RWPE2 (cell line): ENCODE results near the gene RNF181.

ENCODE experiments used
- ATAC-seq: fragments of 200-7000 bp; cut with Tn5 transposase; 3 replicates; pipeline ENCODE4 v1.9.1; 2021; ENCODE audit warnings: low read depth
- DNase-seq: peaks from one replicate; pipeline ENCODE4 v3.0.0-alpha.2; 2020; ENCODE audit warnings: low spot score
- H3K27ac ChIP-seq: fragments of 450-650 bp; 2 replicates; pipeline ENCODE4 v1.5.1; 2017; ENCODE audit warnings: mild to moderate bottlenecking; ENCODE audit not compliant: poor library complexity, severe bottlenecking
- H3K27me3 ChIP-seq: fragments of 250-450 bp; sonication (Bioruptor Pico); 2 replicates; pipeline ENCODE4 v1.5.1; 2021; ENCODE audit warnings: mild to moderate bottlenecking, moderate library complexity; ENCODE audit not compliant: insufficient read depth, poor library complexity, severe bottlenecking
- H3K36me3 ChIP-seq: fragments of 250-450 bp; sonication (Bioruptor Pico); 2 replicates; pipeline ENCODE4 v1.5.1; 2020; ENCODE audit warnings: low read depth, mild to moderate bottlenecking, moderate library complexity
- H3K4me1 ChIP-seq: fragments of 250-450 bp; sonication (Bioruptor Pico); 2 replicates; pipeline ENCODE4 v1.5.1; 2021; ENCODE audit warnings: mild to moderate bottlenecking, moderate library complexity; ENCODE audit not compliant: insufficient read depth, poor library complexity, severe bottlenecking
- H3K4me3 ChIP-seq: fragments of 250-450 bp; sonication (Bioruptor Pico); 2 replicates; pipeline ENCODE4 v1.5.1; 2021; ENCODE audit warnings: mild to moderate bottlenecking, moderate library complexity; ENCODE audit not compliant: severe bottlenecking
- H3K9me3 ChIP-seq: fragments of 250-450 bp; sonication (Bioruptor Pico); 2 replicates; pipeline ENCODE4 v1.5.1; 2021; ENCODE audit warnings: mild to moderate bottlenecking, moderate library complexity; ENCODE audit not compliant: severe bottlenecking
- CTCF ChIP-seq: fragments of 450-650 bp; IDR thresholded peaks from one replicate; pipeline ENCODE4 v1.5.1; 2017; ENCODE audit warnings: mild to moderate bottlenecking, moderate library complexity; ENCODE audit not compliant: poor library complexity, severe bottlenecking

The RNF181 gene

DNA sequence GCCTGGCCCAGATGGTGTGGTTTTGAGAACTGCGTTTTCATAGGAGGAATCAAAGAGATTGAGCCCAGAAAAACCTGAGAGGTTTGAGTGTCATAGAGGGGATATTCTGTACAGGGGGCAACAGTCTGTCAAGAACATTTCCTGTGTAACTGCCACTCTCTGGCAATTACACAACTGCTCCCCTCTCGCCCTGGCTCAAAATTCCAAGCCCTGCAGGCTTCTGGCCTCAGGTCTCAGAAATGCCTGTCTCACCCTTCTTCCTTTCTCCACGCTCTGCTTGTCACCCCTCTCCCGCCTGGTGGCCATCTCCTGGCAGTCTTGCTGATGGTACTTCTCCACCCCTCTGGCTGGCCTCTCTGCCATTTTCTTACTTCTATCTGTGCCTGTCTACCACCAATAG is 7.3 kb upstream of the RNF181 start:
- no peak for DNase-seq
- ATAC-seq: no peak
- Histone ChIP-seq H3K36me3 (no peaks in the 10 kb centered on the region), H3K4me3 (no peak overlapping the region), H3K4me1 (peaks cover 19% of the 10 kb centered on the region), H3K27me3 (no peaks in the 10 kb centered on the region), H3K27ac (no peak overlapping the region), H3K9me3 (no peaks in the 10 kb centered on the region)
- TF ChIP-seq CTCF: no peak

DNA sequence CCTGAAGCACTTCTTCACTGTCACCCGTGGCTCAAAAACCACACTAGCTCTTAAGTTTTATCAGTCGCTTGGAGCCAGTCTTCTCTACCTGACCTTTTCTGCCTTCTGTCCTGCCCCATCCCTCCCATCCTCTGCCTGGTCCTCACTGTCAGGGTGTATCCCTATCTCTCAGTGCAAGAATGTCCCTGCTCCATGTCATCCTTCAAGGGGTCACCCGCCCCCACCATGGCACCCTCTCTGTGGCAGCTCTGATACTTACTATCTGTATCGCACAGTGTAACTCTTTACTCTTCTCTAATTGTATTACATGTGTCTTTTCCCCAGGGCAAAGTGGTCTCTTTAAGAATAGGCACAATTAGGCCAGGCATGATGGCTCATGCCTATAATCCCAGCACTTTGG is 6.9 kb upstream of the RNF181 start:
- ATAC-seq (no peak), DNase-seq (no peak)
- H3K27ac ChIP-seq: no peak overlapping the region
- H3K9me3 ChIP-seq: no peaks in the 10 kb centered on the region
- no peak overlapping the region for H3K4me3 ChIP-seq
- no peak for TF ChIP-seq CTCF
- H3K4me1 ChIP-seq: peaks cover 19% of the 10 kb centered on the region
- no peaks in the 10 kb centered on the region for H3K36me3 ChIP-seq
- no peaks in the 10 kb centered on the region for H3K27me3 ChIP-seq

DNA sequence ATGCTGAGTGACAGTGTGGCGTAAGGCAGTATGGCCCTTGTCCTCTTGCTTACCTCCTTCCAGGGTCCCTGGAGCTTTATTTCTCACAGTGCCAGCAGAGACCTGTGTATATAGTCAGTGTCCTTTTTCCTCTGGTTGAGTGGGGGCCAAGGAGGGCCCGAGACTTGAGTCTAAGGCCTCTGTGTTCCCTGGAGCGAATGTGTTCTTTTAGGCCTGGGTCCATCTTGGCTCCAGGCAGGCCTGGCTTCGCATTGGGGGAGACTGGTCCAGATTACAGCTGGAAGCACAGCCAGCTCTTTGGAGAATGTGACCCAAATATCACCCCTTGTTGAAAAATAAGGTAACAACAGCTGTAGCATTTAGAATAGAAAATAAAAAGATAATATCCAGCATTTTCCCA is 6.4 kb upstream of the RNF181 start:
- H3K4me3 ChIP-seq: no peak overlapping the region
- peaks cover 19% of the 10 kb centered on the region for H3K4me1 ChIP-seq
- no peak for ATAC-seq
- H3K27ac ChIP-seq: no peak overlapping the region
- DNase-seq: no peak
- no peaks in the 10 kb centered on the region for H3K9me3 ChIP-seq
- TF ChIP-seq CTCF: no peak
- no peaks in the 10 kb centered on the region for H3K27me3 ChIP-seq
- H3K36me3 ChIP-seq: no peaks in the 10 kb centered on the region

GRCh38 chr2:85589982-85590791 is 5.4 kb upstream of the RNF181 start:
- no peak overlapping the region for H3K4me3 ChIP-seq

More at GRCh38 chr2:85589982-85590791, 5.4 kb upstream of the RNF181 start:
- no peak for TF ChIP-seq CTCF
- Histone ChIP-seq H3K4me1 (peaks cover 13% of the 10 kb centered on the region), H3K27me3 (no peaks in the 10 kb centered on the region), H3K27ac (no peak overlapping the region), H3K36me3 (no peaks in the 10 kb centered on the region), H3K9me3 (no peaks in the 10 kb centered on the region)
- ATAC-seq (no peak), DNase-seq (no peak)
